Muscle layer of colon (tissue), 2 donors: ENCODE measurements around the gene OCA2.

Source experiments
- H3K27ac ChIP-seq: one replicate; pipeline ENCODE4 v1.7.0; 2013; ENCODE audit warnings: low read depth, mild to moderate bottlenecking, low read length, moderate library complexity
- H3K27me3 ChIP-seq, 2 donors: one replicate each; pipeline ENCODE4 v1.7.0; 2013; ENCODE audit warnings: low read length in 2 of 2, mild to moderate bottlenecking in 2 of 2; ENCODE audit not compliant: insufficient read depth in 2 of 2, control insufficient read depth in 1 of 2
- H3K36me3 ChIP-seq: one replicate; pipeline ENCODE4 v1.7.0; 2013; ENCODE audit warnings: mild to moderate bottlenecking, low read length; ENCODE audit not compliant: insufficient read depth
- H3K4me1 ChIP-seq: one replicate; pipeline ENCODE4 v1.7.0; 2013; ENCODE audit warnings: mild to moderate bottlenecking, low read length; ENCODE audit not compliant: insufficient read depth
- H3K4me3 ChIP-seq, 2 donors: one replicate each; pipeline ENCODE4 v1.7.0; 2013; ENCODE audit warnings: low read length in 2 of 2, low read depth in 1 of 2, mild to moderate bottlenecking in 1 of 2, moderate library complexity in 1 of 2
- H3K9ac ChIP-seq: one replicate; pipeline ENCODE4 v1.7.0; 2013; ENCODE audit warnings: low read length
- H3K9me3 ChIP-seq: one replicate; pipeline ENCODE4 v1.7.0; 2013; ENCODE audit warnings: mild to moderate bottlenecking, low read length
- donor health status: abdominal sarcoma.
- donor health status: Adenocarcinoma of cecum.

The OCA2 gene

GRCh38 chr15:27826411-27826810 is 272.7 kb downstream of the OCA2 start:
- no peak overlapping the region for H3K9ac ChIP-seq
- no peak overlapping the region for H3K27ac ChIP-seq
- H3K36me3 ChIP-seq: no peaks in the 10 kb centered on the region
- H3K4me1 ChIP-seq: no peaks in the 10 kb centered on the region
- no peaks in the 10 kb centered on the region for H3K9me3 ChIP-seq
- H3K4me3 ChIP-seq: no peak overlapping the region
- H3K27me3 ChIP-seq: no peaks in the 10 kb centered on the region

GRCh38 chr15:27824841-27825422 is 274.2 kb downstream of the OCA2 start:
- Histone ChIP-seq H3K27ac (no peak overlapping the region), H3K9me3 (no peaks in the 10 kb centered on the region), H3K4me3 (no peak overlapping the region), H3K9ac (no peak overlapping the region), H3K27me3 (no peaks in the 10 kb centered on the region), H3K4me1 (no peaks in the 10 kb centered on the region), H3K36me3 (no peaks in the 10 kb centered on the region)

DNA sequence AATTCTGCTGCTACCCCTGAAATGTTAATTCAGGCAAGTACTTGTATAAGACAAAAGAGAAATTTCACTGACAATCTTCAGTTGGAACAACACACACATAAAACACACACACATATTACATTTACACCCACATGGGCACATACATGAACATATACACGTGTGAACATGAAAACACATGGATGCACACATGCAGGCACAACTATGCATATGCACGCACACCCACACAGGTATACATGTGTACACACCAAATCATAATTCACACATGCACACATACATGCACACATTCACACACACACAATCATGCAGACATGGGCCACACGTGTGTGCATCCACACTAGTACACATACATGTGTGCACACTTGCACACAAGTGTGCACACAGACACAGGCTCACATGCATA is 277.8 kb downstream of the OCA2 start:
- Histone ChIP-seq H3K27ac (no peak overlapping the region), H3K9me3 (no peaks in the 10 kb centered on the region), H3K9ac (no peak overlapping the region), H3K27me3 (no peaks in the 10 kb centered on the region), H3K4me1 (no peaks in the 10 kb centered on the region), H3K4me3 (no peak overlapping the region), H3K36me3 (no peaks in the 10 kb centered on the region)

GRCh38 chr15:27820722-27821121 is 278.4 kb downstream of the OCA2 start:
- H3K27ac ChIP-seq: no peak overlapping the region
- no peaks in the 10 kb centered on the region for H3K9me3 ChIP-seq
- H3K27me3 ChIP-seq: no peaks in the 10 kb centered on the region
- H3K4me3 ChIP-seq: no peak overlapping the region
- H3K36me3 ChIP-seq: no peaks in the 10 kb centered on the region
- no peaks in the 10 kb centered on the region for H3K4me1 ChIP-seq
- no peak overlapping the region for H3K9ac ChIP-seq

DNA sequence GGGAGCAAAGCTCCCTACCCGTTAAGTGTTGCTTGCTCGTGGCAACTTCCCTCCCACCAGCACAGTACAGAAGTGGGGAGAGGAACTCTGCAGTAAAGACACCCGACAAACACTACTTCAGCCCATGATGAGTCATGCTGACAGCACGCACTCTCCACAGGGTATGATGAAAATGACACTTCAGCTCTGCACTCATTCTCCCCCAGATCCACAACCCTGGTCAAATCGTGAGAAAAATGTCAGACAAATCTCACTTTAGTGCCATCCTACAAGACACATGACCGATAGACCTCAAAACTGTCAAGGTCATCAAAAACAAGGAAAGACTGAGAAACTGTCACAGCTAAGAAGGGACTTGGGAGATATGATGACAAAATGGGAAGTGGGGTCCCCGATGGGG is 278.9 kb downstream of the OCA2 start:
- H3K36me3 ChIP-seq: no peaks in the 10 kb centered on the region
- H3K4me1 ChIP-seq: no peaks in the 10 kb centered on the region
- H3K27ac ChIP-seq: no peak overlapping the region
- H3K9me3 ChIP-seq: no peaks in the 10 kb centered on the region
- H3K9ac ChIP-seq: no peak overlapping the region
- H3K27me3 ChIP-seq: no peaks in the 10 kb centered on the region
- no peak overlapping the region for H3K4me3 ChIP-seq

DNA sequence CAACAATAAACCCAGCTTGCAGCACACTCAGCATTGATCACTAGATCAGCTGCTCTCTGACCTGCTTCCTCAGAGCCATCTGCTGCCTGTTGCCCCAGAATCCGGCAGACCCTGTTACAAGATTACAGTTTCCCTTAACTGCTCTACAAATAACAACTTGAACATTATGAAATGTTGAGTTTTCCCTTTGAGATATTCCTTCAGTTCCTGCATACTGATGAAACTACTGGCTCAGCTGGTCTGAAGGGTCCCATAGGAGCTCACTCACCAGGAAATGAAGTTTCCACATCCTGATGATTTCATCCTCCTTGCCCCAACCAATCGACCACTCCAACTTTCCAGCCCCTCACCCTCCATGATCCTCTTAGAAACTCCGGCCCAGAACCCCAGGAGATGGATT is 281.9 kb downstream of the OCA2 start:
- Histone ChIP-seq H3K9me3 (no peaks in the 10 kb centered on the region), H3K27me3 (no peaks in the 10 kb centered on the region), H3K9ac (no peak overlapping the region), H3K4me1 (no peaks in the 10 kb centered on the region), H3K27ac (no peak overlapping the region), H3K36me3 (no peaks in the 10 kb centered on the region), H3K4me3 (no peak overlapping the region)

- no peaks in the 10 kb centered on the region for H3K9me3 ChIP-seq
- H3K27ac ChIP-seq: no peak overlapping the region
- no peaks in the 10 kb centered on the region for H3K4me1 ChIP-seq
- no peaks in the 10 kb centered on the region for H3K36me3 ChIP-seq
- no peak overlapping the region for H3K9ac ChIP-seq
- no peaks in the 10 kb centered on the region for H3K27me3 ChIP-seq
- H3K4me3 ChIP-seq: no peak overlapping the region
These were observed 282.3 kb downstream of the OCA2 start for GRCh38 chr15:27816790-27817189.

GRCh38 chr15:27815035-27815434 is 284.1 kb downstream of the OCA2 start:
- H3K4me3 ChIP-seq: no peak overlapping the region
- no peaks in the 10 kb centered on the region for H3K4me1 ChIP-seq
- no peaks in the 10 kb centered on the region for H3K27me3 ChIP-seq
- no peak overlapping the region for H3K9ac ChIP-seq
- H3K36me3 ChIP-seq: no peaks in the 10 kb centered on the region
- no peak overlapping the region for H3K27ac ChIP-seq
- H3K9me3 ChIP-seq: no peaks in the 10 kb centered on the region

- Histone ChIP-seq H3K9ac (no peak overlapping the region), H3K4me1 (no peaks in the 10 kb centered on the region), H3K36me3 (no peaks in the 10 kb centered on the region), H3K27me3 (no peaks in the 10 kb centered on the region), H3K27ac (no peak overlapping the region), H3K4me3 (no peak overlapping the region), H3K9me3 (no peaks in the 10 kb centered on the region)
These were observed 286.0 kb downstream of the OCA2 start for GRCh38 chr15:27813139-27813538.

- no peak overlapping the region for H3K27ac ChIP-seq
- H3K9me3 ChIP-seq: no peaks in the 10 kb centered on the region
- no peak overlapping the region for H3K9ac ChIP-seq
- no peak overlapping the region for H3K4me3 ChIP-seq
- no peaks in the 10 kb centered on the region for H3K27me3 ChIP-seq
- no peaks in the 10 kb centered on the region for H3K4me1 ChIP-seq
- no peaks in the 10 kb centered on the region for H3K36me3 ChIP-seq
These were observed 290.9 kb downstream of the OCA2 start for GRCh38 chr15:27808182-27808581.

DNA sequence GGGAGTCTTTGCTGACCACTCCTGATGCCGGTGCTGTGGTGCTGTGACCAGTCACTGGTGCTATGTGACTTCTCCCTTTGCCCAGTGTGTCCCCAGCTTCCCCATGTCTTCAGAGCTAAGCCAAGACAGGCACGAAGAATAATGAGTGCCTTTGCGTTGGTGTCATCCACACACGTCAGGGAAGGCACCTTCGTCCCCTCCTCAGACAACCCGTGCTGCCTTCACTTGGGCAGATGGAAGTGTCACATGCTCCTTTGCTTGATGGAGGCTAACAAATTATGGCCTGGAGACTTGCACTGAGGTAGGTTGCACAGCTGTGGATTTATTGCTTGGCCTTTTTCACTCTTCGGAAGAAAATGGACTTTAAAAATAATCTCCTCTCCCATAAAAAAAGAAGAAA is 291.8 kb downstream of the OCA2 start:
- Histone ChIP-seq H3K9me3 (no peaks in the 10 kb centered on the region), H3K27ac (no peak overlapping the region), H3K27me3 (no peaks in the 10 kb centered on the region), H3K36me3 (no peaks in the 10 kb centered on the region), H3K4me3 (no peak overlapping the region), H3K4me1 (no peaks in the 10 kb centered on the region), H3K9ac (no peak overlapping the region)

- H3K9me3 ChIP-seq: no peaks in the 10 kb centered on the region
These were observed 292.7 kb downstream of the OCA2 start for GRCh38 chr15:27806396-27806795.

More at GRCh38 chr15:27806396-27806795, 292.7 kb downstream of the OCA2 start:
- Histone ChIP-seq H3K4me3 (no peak overlapping the region), H3K36me3 (no peaks in the 10 kb centered on the region), H3K27me3 (no peaks in the 10 kb centered on the region), H3K9ac (no peak overlapping the region), H3K4me1 (no peaks in the 10 kb centered on the region), H3K27ac (no peak overlapping the region)
